ENCODE results near the gene GJA5. TPM values are rescaled to one million over a fixed set of nuclear protein-coding genes. Genes with fewer than 3 reads are reported as not detected.

Gene GJA5
- total and polyA plus RNA-seq, 11 donors = 5.8 to 31.0 (median 11.7) TPM

- 98 to 100% (median 100%) methylated on average over 1 of the region's 1 CpG for WGBS, 4 donors
- no peak for ATAC-seq
- no peak for DNase-seq
- no peak overlapping the region for H3K4me3 ChIP-seq
- no peak overlapping the region for H3K27ac ChIP-seq
- peaks cover 0 to 15% (median 0%) of the 10 kb centered on the region in 12 donors for H3K4me1 ChIP-seq
- H3K36me3 ChIP-seq = no peaks in the 10 kb centered on the region
- intact Hi-C loops (cut with DNase I) = no loop called here
- TF ChIP-seq CTCF (IDR thresholded peaks at IDR 0.05) (no peak), POLR2A (IDR thresholded peaks at IDR 0.05) (no peak)
- no peaks in the 10 kb centered on the region for H3K9me3 ChIP-seq
- no peaks in the 10 kb centered on the region for H3K27me3 ChIP-seq
Observed at GRCh38 chr1:147791876-147792275, 31.5 kb upstream of the GJA5 start.

DNA sequence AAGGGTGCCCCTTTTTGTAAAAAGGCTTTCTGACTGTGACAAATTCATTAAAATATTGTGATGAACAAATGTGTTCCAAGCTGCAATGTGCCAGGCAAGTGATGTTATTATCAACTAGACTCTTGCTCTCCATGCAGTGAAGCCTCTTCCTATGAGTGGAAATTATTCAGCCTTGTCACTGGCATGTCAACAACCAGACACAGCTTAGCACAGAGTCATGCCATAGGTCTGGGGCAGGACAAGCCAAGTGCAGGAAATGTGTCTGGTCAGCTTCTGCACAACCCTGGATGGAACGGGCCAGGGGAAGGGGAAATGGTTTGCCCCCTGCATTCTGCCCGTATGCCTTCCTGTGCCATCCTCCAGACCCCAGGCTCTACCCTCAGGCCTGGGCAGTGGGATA lies 27.4 kb upstream of the GJA5 start:
- H3K36me3 ChIP-seq = no peaks in the 10 kb centered on the region
- H3K4me1 ChIP-seq = no peaks in the 10 kb centered on the region
- H3K4me3 ChIP-seq = no peak overlapping the region
- intact Hi-C loops (cut with DNase I) = no loop called here
- H3K27ac ChIP-seq = no peak overlapping the region
- no peaks in the 10 kb centered on the region for H3K27me3 ChIP-seq
- H3K9me3 ChIP-seq = no peaks in the 10 kb centered on the region
- WGBS, 4 donors = 54 to 72% (median 65%) methylated on average over 2 of the region's 2 CpGs
- TF ChIP-seq CTCF (IDR thresholded peaks at IDR 0.05) = no peak
- TF ChIP-seq POLR2A (IDR thresholded peaks at IDR 0.05) = no peak
- DNase-seq = no peak
- ATAC-seq = peak in 3 of 4 donors; percentile 58 to 78 (median 76)

GRCh38 chr1:147786536-147786935 lies 26.1 kb upstream of the GJA5 start:
- Histone ChIP-seq H3K27me3 (no peaks in the 10 kb centered on the region), H3K9me3 (no peaks in the 10 kb centered on the region), H3K4me1 (peaks cover 0 to 3% (median 0%) of the 10 kb centered on the region in 12 donors), H3K4me3 (no peak overlapping the region), H3K36me3 (no peaks in the 10 kb centered on the region), H3K27ac (no peak overlapping the region)
- ATAC-seq (no peak), DNase-seq (no peak)
- no peak for TF ChIP-seq CTCF (IDR thresholded peaks at IDR 0.05)
- TF ChIP-seq POLR2A (IDR thresholded peaks at IDR 0.05) = no peak
- WGBS, 4 donors = 77 to 82% (median 79%) methylated on average over 3 of the region's 3 CpGs
- intact Hi-C loops (cut with DNase I) = no loop called here

- WGBS, 4 donors = 88 to 92% (median 89%) methylated on average over 7 of the region's 7 CpGs
- Histone ChIP-seq H3K36me3 (no peaks in the 10 kb centered on the region), H3K27me3 (no peaks in the 10 kb centered on the region), H3K27ac (no peak overlapping the region), H3K9me3 (no peaks in the 10 kb centered on the region), H3K4me1 (peaks cover 0 to 4% (median 0%) of the 10 kb centered on the region in 12 donors), H3K4me3 (no peak overlapping the region)
- TF ChIP-seq POLR2A (IDR thresholded peaks at IDR 0.05) (no peak), CTCF (IDR thresholded peaks at IDR 0.05) (no peak)
- intact Hi-C loops (cut with DNase I) = no loop called here
- ATAC-seq (no peak), DNase-seq (no peak)
Observed at GRCh38 chr1:147785794-147786506, 25.5 kb upstream of the GJA5 start.
